Cardiac muscle cell (in vitro differentiated cells and primary cell): ENCODE results near the gene PRKD3. TPM values are rescaled to one million over a fixed set of nuclear protein-coding genes. Genes with fewer than 3 reads are reported as not detected.

Experiments
- DNase-seq, 2 donors: peaks; one replicate each; pipeline versions ENCODE4 v3.0.0 to v3.0.0-alpha.2; 2010 to 2017; ENCODE audit warnings: low read depth in 1 of 2, low spot score in 1 of 2
- H3K27ac ChIP-seq: fragments of 200-600 bp; sonication (generic); 2 replicates; pipeline ENCODE4 v1.5.1; 2016
- H3K27me3 ChIP-seq: fragments of 200-600 bp; sonication (generic); 2 replicates; pipeline ENCODE4 v1.6.0; 2016; ENCODE audit warnings: control low read depth
- H3K36me3 ChIP-seq: fragments of 200-600 bp; sonication (generic); 2 replicates; pipeline ENCODE4 v1.5.1; 2016; ENCODE audit warnings: control low read depth
- H3K4me1 ChIP-seq: fragments of 200-600 bp; sonication (generic); 2 replicates; pipeline ENCODE4 v1.8.1; 2017; ENCODE audit warnings: low read depth, mild to moderate bottlenecking, mixed run types
- H3K4me3 ChIP-seq: fragments of 200-600 bp; sonication (generic); 2 replicates; pipeline ENCODE4 v1.5.1; 2016; ENCODE audit warnings: mild to moderate bottlenecking
- H3K9me3 ChIP-seq: fragments of 200-600 bp; sonication (generic); 2 replicates; pipeline ENCODE4 v1.5.1; 2017; ENCODE audit warnings: low read depth, mild to moderate bottlenecking, control low read depth
- CTCF ChIP-seq: IDR thresholded peaks from 2 replicates; pipeline ENCODE4 v1.5.1; 2012; ENCODE audit warnings: low read depth, mild to moderate bottlenecking, low read length
- polyA plus RNA-seq: library from polyadenylated mRNA; unstranded; fragments of >200 nt; fragmentation: Nextera tagmentation; extraction: Ambion mirVana; gene quantifications from 2 replicates; pipeline ENCODE4 v1.2.1, GENCODE V29; 2016
- total RNA-seq: library from RNA; depleted of rRNA; stranded (reverse); fragments of >200 nt; gene quantifications from 2 replicates; pipeline ENCODE4 v1.2.3, GENCODE V29; 2016

PRKD3 gene
- total and polyA plus RNA-seq, 2 experiments from 2014 or later = 13.2 to 20.2 TPM

GRCh38 chr2:37350034-37350433 lies 25.4 kb upstream of the PRKD3 start:
- peak in 1 of 2 donors; percentile 20 for DNase-seq
- Histone ChIP-seq H3K4me1 (peaks cover 6% of the 10 kb centered on the region), H3K4me3 (no peak overlapping the region), H3K9me3 (no peaks in the 10 kb centered on the region), H3K27me3 (no peaks in the 10 kb centered on the region), H3K36me3 (no peaks in the 10 kb centered on the region), H3K27ac (no peak overlapping the region)
- TF ChIP-seq CTCF = no peak

DNA sequence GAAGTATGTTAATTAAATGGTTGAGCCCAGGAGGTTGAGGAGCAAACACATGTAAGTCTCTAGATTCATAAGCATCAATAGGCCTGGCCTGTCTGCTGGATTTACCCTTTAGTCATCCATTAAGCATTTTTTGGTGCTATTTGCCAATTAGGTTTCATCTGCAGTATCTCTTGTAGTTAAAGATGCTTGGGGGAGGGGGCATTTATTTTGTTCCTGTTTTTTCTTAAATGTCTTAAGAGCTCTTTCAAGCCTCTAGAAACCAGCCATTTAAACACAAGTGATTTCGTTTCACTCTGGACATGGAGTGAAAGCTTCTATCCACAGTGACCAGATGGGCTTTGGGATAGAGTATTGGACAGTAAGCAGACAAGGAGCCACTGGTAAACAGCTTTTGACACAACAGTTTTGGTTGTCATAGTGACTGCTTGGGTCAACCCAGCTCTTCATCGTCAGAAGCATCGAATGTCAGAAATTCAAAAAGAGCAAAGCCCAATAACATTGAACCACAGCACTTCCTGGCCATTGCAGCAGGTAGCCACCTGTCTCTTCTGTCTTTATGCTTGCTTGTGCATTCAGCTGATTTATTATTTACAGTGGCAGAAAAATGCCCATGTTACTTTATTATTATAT lies 24.7 kb upstream of the PRKD3 start:
- DNase-seq = no peak
- Histone ChIP-seq H3K36me3 (no peaks in the 10 kb centered on the region), H3K4me3 (no peak overlapping the region), H3K4me1 (peaks cover under 1% of the 10 kb centered on the region), H3K27me3 (no peaks in the 10 kb centered on the region), H3K27ac (no peak overlapping the region), H3K9me3 (no peaks in the 10 kb centered on the region)
- no peak for TF ChIP-seq CTCF

GRCh38 chr2:37348155-37348554 lies 23.5 kb upstream of the PRKD3 start:
- no peak for DNase-seq
- no peak overlapping the region for H3K27ac ChIP-seq

GRCh38 chr2:37344453-37345361 lies 20.1 kb upstream of the PRKD3 start, which contains the start of gene QPCT:
Gene QPCT, plus strand, starts transcription at chr2:37344630. Its CDS starts 102 bp downstream, at chr2:37344732.
- Histone ChIP-seq H3K9me3 (no peaks in the 10 kb centered on the region), H3K27me3 (no peaks in the 10 kb centered on the region), H3K36me3 (no peaks in the 10 kb centered on the region), H3K4me1 (no peaks in the 10 kb centered on the region), H3K4me3 (no peak within 1 kb of the TSS), H3K27ac (no peak within 1 kb of the TSS)
- DNase-seq = peak in 1 of 2 donors; percentile 35
- TF ChIP-seq CTCF = no peak

More at GRCh38 chr2:37348155-37348554, 23.5 kb upstream of the PRKD3 start:
- H3K4me1 ChIP-seq = no peaks in the 10 kb centered on the region
- no peaks in the 10 kb centered on the region for H3K36me3 ChIP-seq
- TF ChIP-seq CTCF = no peak
- H3K27me3 ChIP-seq = no peaks in the 10 kb centered on the region
- no peaks in the 10 kb centered on the region for H3K9me3 ChIP-seq
- no peak overlapping the region for H3K4me3 ChIP-seq

DNA sequence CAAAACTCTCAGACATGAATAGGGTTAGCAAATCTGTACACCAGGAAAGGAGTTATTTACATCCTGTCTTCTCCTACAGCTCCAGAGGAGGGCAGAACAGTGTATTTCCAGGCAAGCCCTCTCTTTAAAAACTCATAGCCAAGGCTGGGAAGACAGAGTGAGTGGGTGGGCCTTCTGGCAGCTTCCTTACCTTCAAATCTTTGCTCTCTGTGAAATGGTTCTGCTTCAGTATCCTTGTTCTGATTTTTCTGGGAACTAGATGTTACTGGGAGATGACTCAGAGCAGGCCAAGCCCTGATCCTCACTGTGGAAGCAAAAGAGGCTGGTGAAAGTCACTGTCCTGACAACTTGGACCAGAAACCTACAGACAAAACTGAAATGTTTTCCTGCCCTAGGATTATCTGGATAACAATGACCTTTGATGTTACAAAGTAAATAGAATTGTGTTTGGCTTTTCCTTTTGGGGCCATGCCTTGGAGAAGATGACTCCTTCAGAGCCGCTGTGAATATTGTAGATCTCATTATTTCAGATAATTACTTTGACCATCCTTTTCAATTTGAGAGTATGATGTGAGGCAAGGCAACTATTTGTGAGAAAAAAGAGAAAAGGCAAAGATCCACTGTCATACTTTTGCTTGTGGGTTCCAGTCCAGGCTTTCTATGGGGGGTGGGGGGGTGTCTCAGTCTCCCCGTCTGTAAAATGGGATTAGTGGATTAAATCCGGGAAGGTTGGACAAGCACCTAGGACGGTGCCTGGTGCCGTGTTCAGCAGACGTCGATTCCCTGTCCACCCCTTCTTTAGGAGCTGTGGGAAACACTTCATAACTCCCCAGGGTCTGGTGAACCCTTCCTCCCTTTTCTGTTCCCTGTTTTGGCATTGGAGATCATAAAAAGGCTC lies 19.2 kb upstream of the PRKD3 start:
- TF ChIP-seq CTCF = peak; percentile 52
- DNase-seq = peak in 1 of 2 donors; percentile 72
- Histone ChIP-seq H3K4me1 (no peaks in the 10 kb centered on the region), H3K36me3 (no peaks in the 10 kb centered on the region), H3K9me3 (no peaks in the 10 kb centered on the region), H3K27ac (no peak overlapping the region), H3K4me3 (no peak overlapping the region), H3K27me3 (no peaks in the 10 kb centered on the region)
